AG04450 (cell line): Measurements from ENCODE around the gene RFTN2. TPM values are rescaled to one million over a fixed set of nuclear protein-coding genes. Genes with fewer than 3 reads are reported as not detected.
A peak's percentile ranks its signal among the peaks of the same experiment; 100 is the strongest.
"Not testable (repeated sequence)": the region's sequence is repeated elsewhere in the genome, so short reads cannot be mapped to it uniquely, and the experiment has no call there.

Experiments used
- CTCF ChIA-PET: fragments of 300-600, 350-600 bp; formaldehyde crosslinking; extraction: SDS; loops from one replicate; lab custom pipeline; 2022; ENCODE audit warnings: antibody characterized with exemption, inconsistent platforms; lab: Charles Lee
- POLR2A ChIA-PET: fragments of 350-600 bp; formaldehyde crosslinking; extraction: SDS; loops from one replicate; lab custom pipeline; 2021; ENCODE audit warnings: antibody characterized with exemption, inconsistent platforms; lab: Yijun Ruan, JAX
- DNase-seq: peaks from one replicate; pipeline ENCODE4 v3.0.0-alpha.2; 2011; ENCODE audit warnings: low read depth, low spot score
- H3K27ac ChIP-seq: one replicate; pipeline ENCODE4 v1.5.1; 2012; ENCODE audit warnings: low read depth, low read length, control low read depth
- H3K27me3 ChIP-seq: one replicate; pipeline ENCODE4 v1.6.0; 2012; ENCODE audit warnings: low read length; ENCODE audit not compliant: control insufficient read depth, insufficient read depth
- H3K4me3 ChIP-seq: 2 replicates; pipeline ENCODE4 v1.5.1; 2011; ENCODE audit warnings: mild to moderate bottlenecking, low read depth, low read length, control low read depth
- H3K9me3 ChIP-seq: 2 replicates; pipeline ENCODE4 v1.5.1; 2012; ENCODE audit warnings: low read length; ENCODE audit not compliant: control insufficient read depth, insufficient read depth
- CTCF ChIP-seq: IDR thresholded peaks from 2 replicates; pipeline ENCODE4 v1.5.1; 2011; ENCODE audit warnings: low read depth, low read length, control low read depth, inconsistent platforms
- polyA plus RNA-seq: library from polyadenylated mRNA; depleted of rRNA; stranded (reverse); fragments of >200 nt; gene quantifications from 2 replicates; pipeline ENCODE4 v1.2.3, GENCODE V29; 2011

RFTN2 gene
- polyA plus RNA-seq, 1 experiment, result 5.7 TPM

- H3K9me3 ChIP-seq, H3K4me3 ChIP-seq, DNase-seq, H3K27me3 ChIP-seq, CTCF ChIA-PET, H3K27ac ChIP-seq, POLR2A ChIA-PET: not testable (repeated sequence)
Measured at GRCh38 chr2:197695206-197695605, 19.8 kb upstream of the RFTN2 start.

GRCh38 chr2:197677483-197677882 lies 2.1 kb upstream of the RFTN2 start:
- no peaks in the 10 kb centered on the region for H3K9me3 ChIP-seq
- DNase-seq, result no peak
- ChIA-PET POLR2A (no interaction called here), CTCF (no interaction called here)
- no peak overlapping the region for H3K27ac ChIP-seq
- no peaks in the 10 kb centered on the region for H3K27me3 ChIP-seq
- no peak overlapping the region for H3K4me3 ChIP-seq
- TF ChIP-seq CTCF, result no peak

- CTCF ChIA-PET, result interaction anchor here (0.7 kb wide), 1 partner anchor 316 kb away, joined by 3 read pairs; no protein-coding TSS in a partner anchor
- POLR2A ChIA-PET, result no interaction called here
- no peak for DNase-seq
- Histone ChIP-seq H3K4me3 (no peak overlapping the region), H3K27me3 (no peaks in the 10 kb centered on the region), H3K27ac (no peak overlapping the region), H3K9me3 (no peaks in the 10 kb centered on the region)
- TF ChIP-seq CTCF, result no peak
Measured at GRCh38 chr2:197677056-197677455, 1.7 kb upstream of the RFTN2 start.

- Histone ChIP-seq H3K27me3 (no peaks in the 10 kb centered on the region), H3K9me3 (no peaks in the 10 kb centered on the region), H3K27ac (peak overlapping the region; percentile 81), H3K4me3 (peak overlapping the region; percentile 62)
- POLR2A ChIA-PET, result interaction anchor here (0.7 to 1.4 kb wide), 3 partner anchors 29 to 176 kb away, joined by 3 to 6 read pairs (median 4); partner anchors contain the start of genes HSPD1, HSPE1 and MARS2
- peak; percentile 16 for DNase-seq
- CTCF ChIA-PET, result interaction anchor here (0.6 to 3.4 kb wide), 3 partner anchors 31 to 103 kb away, joined by 3 to 17 read pairs (median 4); no protein-coding TSS in a partner anchor
- no peak for TF ChIP-seq CTCF
Measured at GRCh38 chr2:197675711-197676188, 363 bp upstream of the RFTN2 start.

GRCh38 chr2:197674591-197674990 lies 796 bp downstream of the RFTN2 start:
- H3K4me3 ChIP-seq, result peak overlapping the region; percentile 62
- no peaks in the 10 kb centered on the region for H3K27me3 ChIP-seq
- no peak for TF ChIP-seq CTCF
- DNase-seq, result no peak
- no peaks in the 10 kb centered on the region for H3K9me3 ChIP-seq
- POLR2A ChIA-PET, result interaction anchor here (0.7 kb wide), 3 partner anchors 964 to 1507 kb away, joined by 3 to 5 read pairs (median 4); no protein-coding TSS in a partner anchor
- CTCF ChIA-PET, result interaction anchor here (3.4 kb wide), 1 partner anchor 33 kb away, joined by 17 read pairs; no protein-coding TSS in a partner anchor
- H3K27ac ChIP-seq, result no peak overlapping the region
